ENCODE data around the gene ANP32B.

Gene ANP32B

GRCh38 chr9:98039607-98040017 is 56.5 kb downstream of the ANP32B start:
- TF ChIP-seq CTCF (IDR thresholded peaks at IDR 0.05; ENCODE audit: low read length, missing control alignments) = no peak
- no peak for DNase-seq (ENCODE audit: low read depth)
- H3K4me3 ChIP-seq (replicated peaks; ENCODE audit: low read depth, low read length) = no peak overlapping the region

GRCh38 chr9:98040212-98040611 is 57.1 kb downstream of the ANP32B start:
- TF ChIP-seq CTCF (IDR thresholded peaks at IDR 0.05; ENCODE audit: low read length, missing control alignments) = no peak
- H3K4me3 ChIP-seq (replicated peaks; ENCODE audit: low read depth, low read length) = no peak overlapping the region
- no peak for DNase-seq (ENCODE audit: low read depth)

- TF ChIP-seq CTCF (IDR thresholded peaks at IDR 0.05; ENCODE audit: low read length, missing control alignments) = no peak
- no peak for DNase-seq (ENCODE audit: low read depth)
- H3K4me3 ChIP-seq (replicated peaks; ENCODE audit: low read depth, low read length) = no peak overlapping the region
These were observed 60.8 kb downstream of the ANP32B start for GRCh38 chr9:98043915-98044314.

- no peak for TF ChIP-seq CTCF (IDR thresholded peaks at IDR 0.05; ENCODE audit: low read length, missing control alignments)
- peak overlapping the region; percentile 10 for H3K4me3 ChIP-seq (replicated peaks; ENCODE audit: low read depth, low read length)
- DNase-seq (ENCODE audit: low read depth) = no peak
These were observed 62.4 kb downstream of the ANP32B start for GRCh38 chr9:98045234-98046179.

- no peak overlapping the region for H3K4me3 ChIP-seq (replicated peaks; ENCODE audit: low read depth, low read length)
These were observed 63.0 kb downstream of the ANP32B start for GRCh38 chr9:98046180-98046543.

GRCh38 chr9:98047002-98047401 is 63.9 kb downstream of the ANP32B start:
- no peak overlapping the region for H3K4me3 ChIP-seq (replicated peaks; ENCODE audit: low read depth, low read length)
- TF ChIP-seq CTCF (IDR thresholded peaks at IDR 0.05; ENCODE audit: low read length, missing control alignments) = no peak
- no peak for DNase-seq (ENCODE audit: low read depth)

More at GRCh38 chr9:98046180-98046543, 63.0 kb downstream of the ANP32B start:
- TF ChIP-seq CTCF (IDR thresholded peaks at IDR 0.05; ENCODE audit: low read length, missing control alignments) = no peak
- DNase-seq (ENCODE audit: low read depth) = no peak
